GM19463 (cell line): Measurements from ENCODE around the gene ENOPH1.

Source experiments
- ATAC-seq: cut with Tn5 transposase; IDR thresholded peaks from one replicate; pipeline ENCODE4 v1.9.1; 2021; ENCODE audit warnings: mild to moderate bottlenecking, moderate library complexity; ENCODE audit not compliant: unreplicated experiment

The ENOPH1 gene

GRCh38 chr4:82425478-82425877 lies 4.9 kb upstream of the ENOPH1 start:
- ATAC-seq: no peak

- ATAC-seq: no peak
These were observed 1.8 kb upstream of the ENOPH1 start for GRCh38 chr4:82428526-82428968.

- peak; percentile 53 for ATAC-seq
These were observed 1.2 kb upstream of the ENOPH1 start for GRCh38 chr4:82428969-82429727.

GRCh38 chr4:82429728-82430192 lies 630 bp upstream of the ENOPH1 start:
- peak; percentile 14 for ATAC-seq

- no peak for ATAC-seq
These were observed 765 bp downstream of the ENOPH1 start for GRCh38 chr4:82430964-82431745.

- no peak for ATAC-seq
These were observed 1.4 kb downstream of the ENOPH1 start for GRCh38 chr4:82431831-82432230.

GRCh38 chr4:82432596-82432995 lies 2.2 kb downstream of the ENOPH1 start:
- no peak for ATAC-seq

- ATAC-seq: no peak
These were observed 3.4 kb downstream of the ENOPH1 start for GRCh38 chr4:82433791-82434190.

- no peak for ATAC-seq
These were observed 4.6 kb downstream of the ENOPH1 start for GRCh38 chr4:82434949-82435348.

- no peak for ATAC-seq
These were observed 5.7 kb downstream of the ENOPH1 start for GRCh38 chr4:82436130-82436529.

- ATAC-seq: no peak
These were observed 6.4 kb downstream of the ENOPH1 start for GRCh38 chr4:82436780-82437179.

GRCh38 chr4:82437285-82438005 lies 7.1 kb downstream of the ENOPH1 start:
- no peak for ATAC-seq

- no peak for ATAC-seq
These were observed 8.7 kb downstream of the ENOPH1 start for GRCh38 chr4:82439088-82439487.

- no peak for ATAC-seq
These were observed 17.5 kb downstream of the ENOPH1 start for GRCh38 chr4:82447886-82448285.

- ATAC-seq: no peak
These were observed 20.8 kb downstream of the ENOPH1 start for GRCh38 chr4:82450966-82451755.

GRCh38 chr4:82452026-82452425 lies 21.6 kb downstream of the ENOPH1 start:
- no peak for ATAC-seq

GRCh38 chr4:82457266-82457665 lies 26.9 kb downstream of the ENOPH1 start:
- ATAC-seq: no peak

GRCh38 chr4:82458729-82459128 lies 28.3 kb downstream of the ENOPH1 start:
- ATAC-seq: no peak

GRCh38 chr4:82461710-82462109 lies 31.3 kb downstream of the ENOPH1 start:
- no peak for ATAC-seq

GRCh38 chr4:82462415-82462831 lies 32.0 kb downstream of the ENOPH1 start:
- peak; percentile 90 for ATAC-seq

- ATAC-seq: no peak
These were observed 32.8 kb downstream of the ENOPH1 start for GRCh38 chr4:82463221-82463620.
